C1 segment of cervical spinal cord (tissue), 14 donors: ENCODE data around the gene WDR93.

ENCODE experiments used
- DNase-seq, 14 donors: peaks; one replicate each; lab custom pipeline; 2025; lab: John Stamatoyannopoulos, UW

Gene WDR93

GRCh38 chr15:89747708-89748682, 57.4 kb downstream of the WDR93 start:
- no peak for DNase-seq

GRCh38 chr15:89749054-89749453, 58.4 kb downstream of the WDR93 start:
- no peak for DNase-seq

GRCh38 chr15:89749526-89749925, 58.9 kb downstream of the WDR93 start:
- no peak for DNase-seq

GRCh38 chr15:89749951-89750559, 59.4 kb downstream of the WDR93 start:
- peak in 3 of 14 donors; percentile 39 to 60 (median 41) for DNase-seq

- peak in 13 of 14 donors; percentile 24 to 90 (median 79) for DNase-seq
Measured at GRCh38 chr15:89750560-89751542, 60.2 kb downstream of the WDR93 start, which contains the start of gene MESP1. Gene MESP1, minus strand, starts transcription at chr15:89751249. Its CDS starts 18 bp downstream, at chr15:89751231.

GRCh38 chr15:89751748-89752147, 61.1 kb downstream of the WDR93 start:
- no peak for DNase-seq

GRCh38 chr15:89753855-89754254, 63.2 kb downstream of the WDR93 start:
- DNase-seq, result no peak

- no peak for DNase-seq
Measured at GRCh38 chr15:89754361-89755154, 63.9 kb downstream of the WDR93 start.

- no peak for DNase-seq
Measured at GRCh38 chr15:89755701-89756100, 65.1 kb downstream of the WDR93 start.

GRCh38 chr15:89756897-89757296, 66.3 kb downstream of the WDR93 start:
- DNase-seq, result no peak

- no peak for DNase-seq
Measured at GRCh38 chr15:89758283-89758682, 67.7 kb downstream of the WDR93 start.

- no peak for DNase-seq
Measured at GRCh38 chr15:89758981-89759380, 68.4 kb downstream of the WDR93 start.

- no peak for DNase-seq
Measured at GRCh38 chr15:89759835-89760234, 69.2 kb downstream of the WDR93 start.

- DNase-seq, result peak in 12 of 14 donors; percentile 15 to 81 (median 42)
Measured at GRCh38 chr15:89760303-89761008, 69.8 kb downstream of the WDR93 start.

GRCh38 chr15:89761009-89761831, 70.6 kb downstream of the WDR93 start:
- DNase-seq, result no peak

- no peak for DNase-seq
Measured at GRCh38 chr15:89761929-89762328, 71.3 kb downstream of the WDR93 start.

- no peak for DNase-seq
Measured at GRCh38 chr15:89765694-89766093, 75.1 kb downstream of the WDR93 start.

GRCh38 chr15:89766357-89767311, 76.0 kb downstream of the WDR93 start:
- peak in 1 of 14 donors; percentile 9 for DNase-seq
